Nephron (organoid): ENCODE measurements around the gene ACTL8.

Experiments
- H3K27ac Mint-ChIP-seq, 3 experiments: 2 replicates each; pipeline ENCODE4 v1.8.0; 2020; ENCODE audit warnings: mixed read lengths in 3 of 3, mild to moderate bottlenecking in 2 of 3, moderate library complexity in 1 of 3
- H3K27me3 Mint-ChIP-seq: 2 replicates; pipeline ENCODE4 v1.8.0; 2021; ENCODE audit warnings: low read depth, mild to moderate bottlenecking, moderate library complexity, mixed read lengths
- H3K36me3 Mint-ChIP-seq: 2 replicates; pipeline ENCODE4 v1.8.0; 2020; ENCODE audit warnings: low read depth, mixed read lengths
- H3K4me1 Mint-ChIP-seq: 2 replicates; pipeline ENCODE4 v1.8.0; 2020; ENCODE audit warnings: mixed read lengths
- H3K4me3 Mint-ChIP-seq, 3 experiments: 2 replicates each; pipeline ENCODE4 v1.8.0; 2020; ENCODE audit warnings: mild to moderate bottlenecking in 3 of 3, mixed read lengths in 3 of 3, moderate library complexity in 2 of 3
- H3K9me3 Mint-ChIP-seq: 2 replicates; pipeline ENCODE4 v1.8.0; 2020; ENCODE audit warnings: mixed read lengths
- TF ChIP-seq, protein P1 (sequence below), 3 experiments: fragments of 200-600 bp; sonication (generic); IDR thresholded peaks; one replicate each; pipeline ENCODE4 v1.5.0; 2021; ENCODE audit warnings: antibody characterized with exemption in 3 of 3; ENCODE audit not compliant: unreplicated experiment in 3 of 3

The ACTL8 gene

DNA sequence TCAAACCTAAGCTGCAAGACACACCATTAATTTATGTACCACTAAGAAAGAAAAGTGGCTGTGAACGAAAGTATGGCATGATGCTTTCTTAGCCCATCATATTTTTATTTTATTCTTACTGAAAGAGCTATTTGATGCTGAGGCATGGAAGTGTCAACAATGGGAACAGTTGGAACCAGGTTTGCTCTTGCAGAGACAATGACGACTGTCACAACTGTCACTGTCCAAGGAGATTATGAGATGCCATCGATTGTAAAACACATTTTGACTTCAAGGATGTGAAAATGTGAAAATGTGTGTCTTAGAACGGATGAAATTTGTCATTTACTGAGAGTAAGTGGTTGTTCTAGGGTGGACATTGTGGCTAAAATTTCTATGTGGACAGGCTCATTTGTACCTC is 2.8 kb upstream of the ACTL8 start:
- H3K4me3 Mint-ChIP-seq, result no peak overlapping the region
- TF ChIP-seq, protein P1, sequence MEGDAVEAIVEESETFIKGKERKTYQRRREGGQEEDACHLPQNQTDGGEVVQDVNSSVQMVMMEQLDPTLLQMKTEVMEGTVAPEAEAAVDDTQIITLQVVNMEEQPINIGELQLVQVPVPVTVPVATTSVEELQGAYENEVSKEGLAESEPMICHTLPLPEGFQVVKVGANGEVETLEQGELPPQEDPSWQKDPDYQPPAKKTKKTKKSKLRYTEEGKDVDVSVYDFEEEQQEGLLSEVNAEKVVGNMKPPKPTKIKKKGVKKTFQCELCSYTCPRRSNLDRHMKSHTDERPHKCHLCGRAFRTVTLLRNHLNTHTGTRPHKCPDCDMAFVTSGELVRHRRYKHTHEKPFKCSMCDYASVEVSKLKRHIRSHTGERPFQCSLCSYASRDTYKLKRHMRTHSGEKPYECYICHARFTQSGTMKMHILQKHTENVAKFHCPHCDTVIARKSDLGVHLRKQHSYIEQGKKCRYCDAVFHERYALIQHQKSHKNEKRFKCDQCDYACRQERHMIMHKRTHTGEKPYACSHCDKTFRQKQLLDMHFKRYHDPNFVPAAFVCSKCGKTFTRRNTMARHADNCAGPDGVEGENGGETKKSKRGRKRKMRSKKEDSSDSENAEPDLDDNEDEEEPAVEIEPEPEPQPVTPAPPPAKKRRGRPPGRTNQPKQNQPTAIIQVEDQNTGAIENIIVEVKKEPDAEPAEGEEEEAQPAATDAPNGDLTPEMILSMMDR (IDR thresholded peaks at IDR 0.05; ENCODE audit: unreplicated experiment in 3 of 3), result no peak
- H3K36me3 Mint-ChIP-seq, result no peaks in the 10 kb centered on the region
- no peak overlapping the region for H3K27ac Mint-ChIP-seq
- peaks cover 6% of the 10 kb centered on the region for H3K4me1 Mint-ChIP-seq
- H3K27me3 Mint-ChIP-seq, result peaks cover 19% of the 10 kb centered on the region
- H3K9me3 Mint-ChIP-seq, result peaks cover 27% of the 10 kb centered on the region

DNA sequence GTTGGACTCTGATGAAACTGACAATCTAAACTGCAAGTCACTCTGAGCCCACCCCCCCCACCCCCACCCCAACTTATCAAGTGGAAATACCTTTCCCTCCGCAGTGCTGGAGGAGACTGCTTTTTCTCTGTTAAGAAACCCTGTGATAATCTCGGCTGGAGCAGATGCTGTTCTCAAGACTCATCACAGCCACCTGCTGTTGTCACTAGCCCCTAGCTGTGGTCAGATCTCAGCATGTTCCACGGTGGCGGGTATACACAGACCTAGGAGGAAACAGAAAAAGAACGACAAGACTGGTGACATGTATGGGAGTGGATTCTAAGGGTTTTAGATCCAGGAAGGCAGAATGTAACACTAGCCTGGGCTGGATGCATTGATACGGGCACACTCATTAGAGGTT is 2.3 kb downstream of the ACTL8 start:
- H3K27me3 Mint-ChIP-seq, result peaks cover 17% of the 10 kb centered on the region
- no peaks in the 10 kb centered on the region for H3K4me1 Mint-ChIP-seq
- H3K36me3 Mint-ChIP-seq, result no peaks in the 10 kb centered on the region
- TF ChIP-seq, protein P1 (IDR thresholded peaks at IDR 0.05; ENCODE audit: unreplicated experiment in 3 of 3), result no peak
- peaks cover 47% of the 10 kb centered on the region for H3K9me3 Mint-ChIP-seq
- no peak overlapping the region for H3K27ac Mint-ChIP-seq
- H3K4me3 Mint-ChIP-seq, result no peak overlapping the region

DNA sequence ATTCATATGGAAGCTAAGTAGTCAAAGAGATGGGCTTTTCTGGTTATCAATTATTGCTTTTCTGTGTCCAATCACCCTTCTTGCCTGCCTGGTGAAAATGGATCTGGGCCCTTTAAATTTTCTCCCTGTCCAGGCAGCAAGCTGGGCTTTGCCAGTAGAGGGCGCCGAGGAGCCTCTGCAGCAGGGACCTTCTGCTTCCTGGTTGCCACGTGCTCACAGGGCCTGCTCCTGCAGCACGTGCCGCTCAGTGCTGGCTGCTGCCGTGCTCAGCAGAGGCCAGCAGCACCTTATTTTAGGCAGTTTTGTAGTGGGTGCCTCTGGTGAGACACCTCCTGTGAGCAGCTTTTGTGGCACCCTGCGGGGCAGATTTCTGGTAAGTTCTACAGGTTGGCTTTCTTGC is 4.0 kb downstream of the ACTL8 start:
- Mint-ChIP-seq H3K9me3 (peaks cover 39% of the 10 kb centered on the region), H3K4me3 (no peak overlapping the region), H3K27ac (no peak overlapping the region), H3K4me1 (no peaks in the 10 kb centered on the region), H3K27me3 (peaks cover 24% of the 10 kb centered on the region), H3K36me3 (no peaks in the 10 kb centered on the region)
- TF ChIP-seq, protein P1 (IDR thresholded peaks at IDR 0.05; ENCODE audit: unreplicated experiment in 3 of 3), result no peak

DNA sequence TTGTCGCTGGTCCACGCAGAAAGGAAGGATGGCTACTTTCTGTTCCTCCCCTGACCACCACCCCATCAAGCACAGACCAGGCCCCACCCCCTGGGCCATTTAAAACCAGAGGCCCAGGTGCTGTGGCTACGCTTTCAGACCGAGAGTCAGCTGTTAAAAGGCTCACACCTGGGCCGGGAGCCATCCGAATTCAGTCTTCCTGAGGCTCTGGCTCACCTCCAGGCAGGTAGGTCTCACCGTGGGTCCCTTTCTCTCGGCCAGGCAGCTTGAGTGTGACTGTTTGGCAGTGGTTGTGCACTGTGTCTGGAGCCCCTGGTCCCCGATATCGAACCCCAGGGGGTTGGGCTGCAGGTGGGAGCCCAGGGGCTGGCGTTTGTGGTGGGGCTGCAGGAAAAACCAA is 7.2 kb downstream of the ACTL8 start:
- TF ChIP-seq, protein P1 (IDR thresholded peaks at IDR 0.05; ENCODE audit: unreplicated experiment in 3 of 3), result no peak
- Mint-ChIP-seq H3K4me3 (no peak overlapping the region), H3K36me3 (no peaks in the 10 kb centered on the region)

DNA sequence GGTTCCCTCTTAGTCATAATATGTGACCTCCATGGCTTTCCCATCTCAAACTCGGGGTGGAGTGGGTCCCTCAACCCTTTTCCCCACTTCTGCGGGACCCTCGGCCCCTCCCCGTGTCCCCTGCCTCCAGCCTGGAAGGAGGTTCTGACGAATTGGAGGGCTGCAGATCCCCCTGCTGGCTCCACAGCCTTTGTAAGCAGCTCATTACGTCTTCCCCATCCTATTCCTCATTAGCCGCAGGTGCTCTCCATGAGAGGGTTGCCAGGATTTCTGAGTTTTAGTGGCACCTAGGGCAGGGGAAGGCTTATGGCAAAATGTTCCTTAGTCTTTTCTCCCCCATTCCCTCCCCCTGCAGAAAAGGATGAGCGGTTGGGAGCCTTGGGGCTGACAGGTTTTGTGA is 8.3 kb downstream of the ACTL8 start:
- Mint-ChIP-seq H3K4me1 (peaks cover 6% of the 10 kb centered on the region), H3K36me3 (no peaks in the 10 kb centered on the region), H3K27ac (no peak overlapping the region), H3K9me3 (peaks cover 12% of the 10 kb centered on the region), H3K4me3 (no peak overlapping the region), H3K27me3 (peaks cover 17% of the 10 kb centered on the region)
- TF ChIP-seq, protein P1 (IDR thresholded peaks at IDR 0.05; ENCODE audit: unreplicated experiment in 3 of 3), result no peak

More for the DNA sequence above, 7.2 kb downstream of the ACTL8 start:
- Mint-ChIP-seq H3K27me3 (peaks cover 25% of the 10 kb centered on the region), H3K27ac (no peak overlapping the region), H3K4me1 (peaks cover 4% of the 10 kb centered on the region), H3K9me3 (peaks cover 20% of the 10 kb centered on the region)

DNA sequence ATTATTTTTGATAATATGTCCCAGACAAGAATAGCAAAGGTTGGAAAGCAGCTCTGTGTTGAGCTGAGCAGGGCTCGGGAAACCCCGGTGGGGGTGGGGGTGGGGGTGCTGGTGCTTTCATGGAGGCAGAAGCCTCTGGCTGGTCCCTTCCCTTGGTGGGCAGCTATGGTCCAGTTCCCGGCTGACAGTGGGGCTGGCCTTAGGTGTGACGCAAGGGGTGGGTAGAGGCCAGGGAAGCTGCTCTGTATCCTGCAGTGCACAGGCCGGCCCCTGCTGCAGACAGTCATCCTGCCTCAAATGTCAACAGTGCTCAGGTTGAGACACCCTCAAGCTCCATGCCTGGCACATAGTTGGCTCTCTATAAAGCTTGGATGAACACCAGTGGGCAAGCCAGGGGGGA is 8.9 kb downstream of the ACTL8 start:
- Mint-ChIP-seq H3K4me1 (peaks cover 10% of the 10 kb centered on the region), H3K4me3 (no peak overlapping the region), H3K27ac (no peak overlapping the region), H3K36me3 (no peaks in the 10 kb centered on the region), H3K27me3 (peaks cover 22% of the 10 kb centered on the region), H3K9me3 (peaks cover 8% of the 10 kb centered on the region)
- TF ChIP-seq, protein P1 (IDR thresholded peaks at IDR 0.05; ENCODE audit: unreplicated experiment in 3 of 3), result no peak
